Kidney glomerular epithelial cell (primary cell): ENCODE results near the gene REC8.

ENCODE experiments used
- DNase-seq: peaks from one replicate; lab custom pipeline; 2025; lab: John Stamatoyannopoulos, UW

Gene REC8, protein sequence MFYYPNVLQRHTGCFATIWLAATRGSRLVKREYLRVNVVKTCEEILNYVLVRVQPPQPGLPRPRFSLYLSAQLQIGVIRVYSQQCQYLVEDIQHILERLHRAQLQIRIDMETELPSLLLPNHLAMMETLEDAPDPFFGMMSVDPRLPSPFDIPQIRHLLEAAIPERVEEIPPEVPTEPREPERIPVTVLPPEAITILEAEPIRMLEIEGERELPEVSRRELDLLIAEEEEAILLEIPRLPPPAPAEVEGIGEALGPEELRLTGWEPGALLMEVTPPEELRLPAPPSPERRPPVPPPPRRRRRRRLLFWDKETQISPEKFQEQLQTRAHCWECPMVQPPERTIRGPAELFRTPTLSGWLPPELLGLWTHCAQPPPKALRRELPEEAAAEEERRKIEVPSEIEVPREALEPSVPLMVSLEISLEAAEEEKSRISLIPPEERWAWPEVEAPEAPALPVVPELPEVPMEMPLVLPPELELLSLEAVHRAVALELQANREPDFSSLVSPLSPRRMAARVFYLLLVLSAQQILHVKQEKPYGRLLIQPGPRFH

GRCh38 chr14:24171422-24172260 lies at the start of gene REC8:
Gene REC8, plus strand, starts transcription at chr14:24172080. Its CDS starts 473 bp downstream, at chr14:24172553.
- peak; percentile 75 for DNase-seq

DNA sequence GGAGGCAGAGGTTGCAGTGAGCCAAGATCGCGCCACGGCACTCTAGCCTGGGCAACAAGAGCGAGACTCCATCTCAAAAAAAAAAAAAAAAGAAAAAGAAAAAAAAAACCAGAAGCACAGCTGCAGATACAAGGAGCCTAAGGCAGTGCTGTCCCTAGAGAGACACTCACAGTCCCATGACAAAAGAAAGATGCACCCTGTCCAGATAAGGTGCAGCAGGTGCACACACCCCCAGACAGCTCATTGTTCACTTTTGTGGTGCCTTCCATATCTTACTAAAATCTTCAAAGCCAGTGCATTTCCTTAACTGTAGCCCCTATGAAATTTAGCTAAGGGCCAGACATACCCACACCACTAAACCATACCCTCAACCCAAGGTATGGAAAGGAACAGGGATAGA lies 49.5 kb upstream of the REC8 start:
- DNase-seq: no peak

DNA sequence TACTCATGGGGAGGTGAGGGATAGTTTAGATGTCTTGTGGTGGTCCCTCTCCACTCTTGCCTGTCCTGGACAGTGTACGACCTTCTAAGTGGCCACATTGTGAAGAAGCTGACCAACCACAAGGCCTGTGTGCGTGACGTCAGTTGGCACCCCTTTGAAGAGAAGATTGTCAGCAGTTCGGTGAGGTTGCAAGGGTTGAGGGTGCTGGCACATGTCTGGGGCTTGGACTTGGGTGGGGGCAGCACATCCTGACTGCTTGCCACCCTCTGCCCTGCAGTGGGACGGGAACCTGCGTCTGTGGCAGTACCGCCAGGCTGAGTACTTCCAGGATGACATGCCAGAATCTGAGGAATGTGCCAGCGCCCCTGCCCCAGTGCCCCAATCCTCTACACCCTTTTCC lies 49.0 kb upstream of the REC8 start:
- DNase-seq: no peak

GRCh38 chr14:24123424-24124417 lies 48.2 kb upstream of the REC8 start:
- no peak for DNase-seq

- DNase-seq: no peak
Observed at GRCh38 chr14:24126939-24127338, 44.9 kb upstream of the REC8 start.

DNA sequence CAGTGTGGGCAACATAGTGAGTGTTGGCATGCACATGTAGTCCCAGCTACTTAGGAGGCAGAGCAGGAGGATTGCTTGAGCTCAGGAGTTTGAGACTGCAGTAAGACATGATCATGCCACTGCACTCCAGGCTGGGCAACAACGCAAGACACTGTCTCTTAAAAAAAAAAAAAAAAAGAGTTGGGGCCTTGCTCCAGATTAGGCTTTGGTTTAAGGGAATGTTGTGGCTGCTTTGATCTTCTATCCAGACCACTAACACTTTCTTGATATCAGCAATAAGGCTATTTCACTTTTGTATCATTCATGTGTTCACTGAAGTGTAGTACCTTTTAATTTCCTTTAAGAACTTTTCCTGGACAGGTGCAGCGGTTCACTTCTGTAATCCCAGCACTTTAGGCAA lies 44.2 kb upstream of the REC8 start:
- no peak for DNase-seq

GRCh38 chr14:24129410-24129998 lies 42.4 kb upstream of the REC8 start:
- DNase-seq: no peak

- DNase-seq: no peak
Observed at GRCh38 chr14:24130380-24130716, 41.5 kb upstream of the REC8 start, which contains the start of gene FITM1. Gene FITM1, plus strand, starts transcription at chr14:24130659. Its CDS starts 905 bp downstream, at chr14:24131564.

GRCh38 chr14:24130717-24131548 lies 40.9 kb upstream of the REC8 start:
- no peak for DNase-seq

DNA sequence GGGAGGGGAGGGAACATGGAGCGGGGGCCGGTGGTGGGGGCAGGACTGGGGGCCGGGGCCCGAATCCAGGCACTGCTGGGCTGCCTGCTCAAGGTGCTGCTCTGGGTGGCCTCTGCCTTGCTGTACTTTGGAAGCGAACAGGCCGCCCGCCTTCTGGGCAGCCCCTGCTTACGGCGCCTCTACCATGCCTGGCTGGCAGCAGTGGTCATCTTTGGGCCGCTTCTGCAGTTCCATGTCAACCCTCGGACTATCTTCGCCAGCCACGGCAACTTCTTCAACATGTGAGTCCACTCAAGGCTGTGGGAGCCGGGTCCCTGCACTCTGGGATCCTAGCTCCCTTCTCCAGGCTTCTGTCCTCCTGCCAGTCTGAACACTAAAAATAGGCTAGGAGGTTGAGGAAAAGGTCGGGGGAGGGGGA lies 40.3 kb upstream of the REC8 start:
- no peak for DNase-seq

- DNase-seq: no peak
Observed at GRCh38 chr14:24132061-24132685, 39.7 kb upstream of the REC8 start.

DNA sequence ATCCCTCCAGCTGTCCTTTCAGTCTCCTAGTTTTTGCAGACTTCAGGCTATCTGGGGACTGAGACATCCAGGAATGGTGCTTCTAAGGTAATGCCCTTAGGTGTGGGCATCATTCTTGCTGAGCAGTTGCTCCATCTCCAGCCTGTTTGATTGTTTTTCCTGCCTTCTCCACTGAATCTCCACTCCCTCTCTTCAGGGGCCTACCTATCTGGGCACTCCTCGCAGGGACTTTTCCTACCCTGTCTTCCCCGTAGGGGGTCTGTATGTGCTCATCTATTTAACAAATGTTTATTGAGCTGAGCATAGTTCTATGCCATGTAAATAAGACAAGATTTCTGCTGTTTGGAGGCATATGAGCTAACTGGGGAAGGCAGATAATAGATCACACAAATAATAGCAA lies 38.9 kb upstream of the REC8 start:
- DNase-seq: no peak

- no peak for DNase-seq
Observed at GRCh38 chr14:24133735-24134134, 38.1 kb upstream of the REC8 start.

- no peak for DNase-seq
Observed at GRCh38 chr14:24135584-24135833, 36.4 kb upstream of the REC8 start.

DNA sequence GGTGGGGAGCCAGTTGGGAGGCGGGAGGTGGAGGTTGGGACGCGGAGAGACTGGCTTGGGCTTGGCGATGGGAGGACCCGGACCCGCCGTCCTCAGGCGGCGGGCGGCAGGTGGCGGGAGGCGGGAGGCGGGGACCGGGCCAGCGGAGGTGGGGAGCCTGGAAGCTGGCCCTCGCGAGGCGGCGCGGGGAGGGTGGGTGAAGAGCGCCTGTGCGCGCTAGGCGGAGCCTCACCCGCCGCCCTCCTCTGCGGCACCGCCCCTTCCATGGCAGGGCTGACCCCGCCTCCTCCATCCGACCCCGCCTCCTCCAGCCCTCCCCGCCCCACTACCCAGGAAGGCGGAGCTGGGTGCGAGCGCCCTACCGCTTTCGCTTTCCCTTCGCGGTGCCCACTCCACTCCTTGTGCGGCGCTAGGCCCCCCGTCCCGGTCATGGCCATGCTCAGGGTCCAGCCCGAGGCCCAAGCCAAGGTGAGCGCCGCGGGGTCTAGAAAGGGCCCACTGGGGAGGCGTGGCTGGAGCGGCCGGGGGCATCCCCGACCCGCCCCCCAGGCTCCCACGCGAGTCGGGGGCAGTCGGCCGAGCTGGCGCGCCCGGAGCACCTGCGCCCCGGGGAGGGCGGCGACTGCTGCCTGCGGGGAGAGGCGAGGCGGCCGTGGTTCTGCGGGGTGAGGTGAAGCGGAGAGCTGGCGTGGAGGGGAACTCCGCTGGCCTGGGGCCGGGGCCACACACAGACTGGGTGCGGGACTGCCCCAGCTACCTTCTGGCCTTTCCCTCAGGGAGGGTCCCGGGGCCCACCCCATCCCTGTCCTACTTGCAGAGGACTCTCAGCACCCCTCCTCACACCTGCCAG lies 35.8 kb upstream of the REC8 start, which contains the start of gene PSME1:
Gene PSME1 (plus strand): TSS at position 361 of the 850 bp plus-strand sequence. CDS start 69 bp downstream, at position 430.
- DNase-seq: peak; percentile 77

- no peak for DNase-seq
Observed at GRCh38 chr14:24136684-24137528, 35.0 kb upstream of the REC8 start.

GRCh38 chr14:24137529-24138395 lies 34.1 kb upstream of the REC8 start:
- no peak for DNase-seq
